ENCODE data around the gene IL1F10.

GRCh38 chr2:113102133-113102532 lies 34.4 kb downstream of the IL1F10 start:
- no peak for TF ChIP-seq CTCF (IDR thresholded peaks at IDR 0.05; ENCODE audit: insufficient read depth, low read length, poor library complexity, severe bottlenecking)
- no peak for TF ChIP-seq EZH2phosphoT487 (conservative IDR thresholded peaks at IDR 0.05; ENCODE audit: low read length)
